ENCODE data around the gene PRDM11.

DNA sequence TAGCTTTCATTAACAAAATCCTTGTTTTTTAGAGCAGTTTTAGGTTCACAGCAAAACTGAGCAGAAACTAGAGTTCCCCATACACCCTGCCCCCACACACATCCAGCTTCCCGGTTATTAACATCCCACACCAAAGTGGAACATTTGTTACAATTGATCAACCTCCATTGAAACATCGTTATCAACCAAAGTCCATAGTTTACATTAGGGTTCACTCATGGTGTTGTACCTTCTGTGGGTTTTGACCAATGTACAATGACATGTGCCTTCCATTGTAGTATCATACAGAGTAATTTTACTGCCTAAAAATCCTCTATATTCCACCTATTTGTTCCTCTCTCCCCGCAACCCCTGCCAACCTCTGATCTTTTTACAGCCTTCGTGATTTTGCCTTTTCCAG lies 28.5 kb downstream of the PRDM11 start:
- TF ChIP-seq CTCF (IDR thresholded peaks at IDR 0.05) = no peak
- TF ChIP-seq POLR2A (IDR thresholded peaks at IDR 0.05) = no peak
